ENCODE measurements around the gene CAP1.
"Not testable (repeated sequence)": the region's sequence is repeated elsewhere in the genome, so short reads cannot be mapped to it uniquely, and the experiment has no call there.

CAP1 gene, protein sequence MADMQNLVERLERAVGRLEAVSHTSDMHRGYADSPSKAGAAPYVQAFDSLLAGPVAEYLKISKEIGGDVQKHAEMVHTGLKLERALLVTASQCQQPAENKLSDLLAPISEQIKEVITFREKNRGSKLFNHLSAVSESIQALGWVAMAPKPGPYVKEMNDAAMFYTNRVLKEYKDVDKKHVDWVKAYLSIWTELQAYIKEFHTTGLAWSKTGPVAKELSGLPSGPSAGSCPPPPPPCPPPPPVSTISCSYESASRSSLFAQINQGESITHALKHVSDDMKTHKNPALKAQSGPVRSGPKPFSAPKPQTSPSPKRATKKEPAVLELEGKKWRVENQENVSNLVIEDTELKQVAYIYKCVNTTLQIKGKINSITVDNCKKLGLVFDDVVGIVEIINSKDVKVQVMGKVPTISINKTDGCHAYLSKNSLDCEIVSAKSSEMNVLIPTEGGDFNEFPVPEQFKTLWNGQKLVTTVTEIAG

DNA sequence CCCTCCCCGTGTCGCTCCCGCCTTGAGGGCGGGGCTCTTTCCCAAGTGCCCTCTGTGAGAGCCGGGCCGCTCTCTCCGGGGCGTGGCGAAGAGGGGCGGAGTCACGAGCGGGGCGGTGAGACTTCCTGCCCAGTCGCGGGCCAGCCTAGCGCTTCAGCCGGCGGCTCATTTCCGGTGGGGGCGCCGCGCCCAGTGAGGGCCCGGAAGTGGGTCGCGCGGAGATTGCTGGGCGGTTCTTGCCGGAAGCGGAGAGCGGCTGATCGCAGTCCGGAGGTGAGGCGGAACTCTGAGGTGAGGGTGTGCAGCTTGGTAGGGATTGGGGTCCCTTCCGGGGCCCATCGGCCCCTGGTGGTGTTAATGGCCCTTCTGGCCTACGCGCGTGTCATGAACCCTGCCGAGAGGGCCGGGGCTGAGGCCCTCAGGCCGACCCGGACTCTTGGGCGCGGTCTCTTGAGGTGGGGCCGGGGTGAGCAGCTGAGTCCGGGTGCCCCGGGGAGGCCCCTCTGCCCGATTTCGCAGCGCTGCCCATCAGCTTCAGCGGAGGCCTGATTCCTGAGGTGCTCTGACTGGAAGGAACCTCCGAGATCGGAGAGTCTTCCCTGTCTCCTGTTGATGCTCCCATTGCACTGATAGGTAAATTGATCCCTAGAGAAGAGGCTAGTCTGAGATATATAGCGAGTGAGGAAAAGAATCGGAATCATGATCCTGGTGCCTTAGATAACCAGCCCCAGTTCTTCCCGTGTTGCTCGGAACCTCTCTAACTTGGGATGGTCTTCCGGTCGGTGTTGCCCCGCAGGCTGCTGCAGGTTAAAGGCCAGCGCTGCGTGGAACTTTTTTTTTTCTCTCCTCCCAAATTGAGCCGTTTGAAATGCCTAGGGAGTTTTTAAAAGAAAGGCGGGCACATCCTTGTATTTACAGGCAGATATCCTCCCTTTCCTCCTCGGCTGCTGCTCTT, at the start of gene CAP1:
Gene CAP1, plus strand, starts transcription at position 219 of the 955 bp plus-strand sequence. CDS start 18,618 bp downstream, outside the sequence.
- DNase-seq (ENCODE audit: low read depth, low spot score) = peak; percentile 98

DNA sequence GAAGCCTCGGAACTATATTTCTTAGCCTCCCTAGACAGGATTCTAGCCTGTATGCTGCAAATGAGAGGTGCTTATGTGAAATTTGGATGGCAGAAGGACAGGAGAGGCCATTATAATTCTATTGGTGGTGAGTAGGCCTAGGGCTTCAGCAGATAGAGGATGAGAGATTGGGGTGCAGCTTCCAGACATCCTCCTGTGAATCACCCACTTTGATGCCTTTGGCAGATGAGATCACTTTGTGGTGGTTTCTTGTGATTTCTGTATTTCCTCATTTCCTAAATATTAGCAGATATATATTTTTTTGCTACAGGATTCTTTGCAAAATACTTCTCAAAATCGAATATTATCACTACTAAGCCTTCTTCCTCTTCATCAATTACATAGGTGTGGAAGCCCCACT, 48.3 kb upstream of the CAP1 start:
- DNase-seq (ENCODE audit: low read depth, low spot score) = no peak

DNA sequence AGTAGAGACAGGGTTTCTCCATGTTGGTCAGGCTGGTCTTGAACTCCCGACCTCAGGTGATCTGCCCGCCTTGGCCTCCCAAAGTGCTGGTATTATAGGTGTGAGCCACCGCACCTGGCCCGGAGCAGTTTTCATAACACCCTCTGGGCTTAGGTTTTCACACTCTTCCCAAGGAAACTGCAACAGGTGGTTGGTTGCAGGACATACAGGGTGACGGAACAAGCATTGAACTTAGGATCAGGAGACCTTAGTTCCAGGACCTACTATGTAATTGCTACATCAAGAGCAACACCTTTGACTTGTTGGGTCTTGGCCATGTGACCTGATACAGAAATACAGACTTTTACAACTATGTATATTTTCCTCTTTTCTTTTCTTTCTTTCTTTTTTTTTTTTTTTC, 47.6 kb upstream of the CAP1 start:
- no peak for DNase-seq (ENCODE audit: low read depth, low spot score)

DNA sequence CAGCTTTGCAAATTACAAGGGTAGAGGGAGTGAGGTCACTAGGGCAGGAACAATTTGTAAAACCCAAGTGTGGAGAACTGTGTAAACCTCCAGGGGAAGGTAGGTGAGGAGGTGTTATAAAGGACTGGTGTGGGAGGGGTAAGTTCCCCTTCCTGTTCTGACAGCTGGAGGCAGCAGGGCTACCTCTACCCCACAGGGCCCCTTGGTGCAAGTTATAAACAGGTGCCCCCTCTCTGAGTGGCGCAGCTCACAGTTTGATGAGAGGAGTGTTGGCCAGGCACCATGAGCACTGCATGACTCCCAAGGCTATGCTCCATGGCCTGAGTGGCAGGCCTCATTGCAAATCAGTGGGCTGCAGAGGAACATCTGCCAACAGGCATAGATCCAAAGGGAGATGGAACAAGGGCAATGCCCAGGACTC, 44.5 kb upstream of the CAP1 start:
- no peak for DNase-seq (ENCODE audit: low read depth, low spot score)

DNA sequence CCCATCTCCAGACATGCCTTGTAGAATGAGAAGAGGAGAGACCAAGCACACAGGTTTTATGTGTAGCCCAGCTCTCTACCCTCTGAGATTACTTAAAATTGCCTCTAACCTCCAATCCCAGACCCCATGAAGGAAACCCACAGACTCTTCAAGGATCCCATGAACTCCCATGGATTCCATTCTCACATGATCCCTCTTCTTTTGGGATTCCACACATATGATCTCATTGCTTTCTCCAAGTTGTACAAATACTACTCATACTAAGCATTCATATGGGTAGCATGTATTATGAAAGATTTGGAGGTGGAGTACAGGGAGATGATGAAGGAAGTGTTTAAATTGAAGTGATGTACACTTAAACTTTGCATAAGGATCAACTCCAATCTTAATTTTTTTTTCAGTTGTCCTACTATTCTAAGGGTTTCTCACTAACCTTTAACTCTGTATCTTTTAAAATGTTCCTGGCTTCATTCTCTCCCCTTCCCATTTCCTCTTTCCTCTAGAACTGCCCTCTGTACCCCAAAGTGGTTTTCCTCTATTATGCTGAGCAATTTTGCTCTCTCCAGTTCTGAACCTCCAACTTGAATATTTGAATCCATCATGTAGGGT, 44.0 kb upstream of the CAP1 start:
- no peak for DNase-seq (ENCODE audit: low read depth, low spot score)

DNA sequence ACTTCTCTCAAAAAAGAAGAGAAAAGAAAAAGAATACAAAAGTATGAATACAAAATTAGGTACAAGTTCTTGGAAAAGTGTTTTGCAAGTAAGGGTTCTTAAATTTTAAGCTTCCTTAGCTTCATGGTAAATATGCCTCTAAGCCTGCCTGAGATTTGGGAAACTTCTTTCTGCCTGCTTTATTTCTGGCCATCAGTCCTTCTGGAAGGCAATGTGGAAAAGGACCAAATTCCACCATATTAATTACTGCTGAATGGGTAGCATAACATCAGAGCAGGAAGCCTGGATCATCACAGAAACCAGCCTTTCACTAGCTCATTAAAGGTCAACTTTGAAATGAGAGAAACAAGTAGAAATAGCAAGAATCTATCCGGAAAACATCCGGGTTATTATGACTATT, 39.1 kb upstream of the CAP1 start:
- DNase-seq (ENCODE audit: low read depth, low spot score) = no peak

DNA sequence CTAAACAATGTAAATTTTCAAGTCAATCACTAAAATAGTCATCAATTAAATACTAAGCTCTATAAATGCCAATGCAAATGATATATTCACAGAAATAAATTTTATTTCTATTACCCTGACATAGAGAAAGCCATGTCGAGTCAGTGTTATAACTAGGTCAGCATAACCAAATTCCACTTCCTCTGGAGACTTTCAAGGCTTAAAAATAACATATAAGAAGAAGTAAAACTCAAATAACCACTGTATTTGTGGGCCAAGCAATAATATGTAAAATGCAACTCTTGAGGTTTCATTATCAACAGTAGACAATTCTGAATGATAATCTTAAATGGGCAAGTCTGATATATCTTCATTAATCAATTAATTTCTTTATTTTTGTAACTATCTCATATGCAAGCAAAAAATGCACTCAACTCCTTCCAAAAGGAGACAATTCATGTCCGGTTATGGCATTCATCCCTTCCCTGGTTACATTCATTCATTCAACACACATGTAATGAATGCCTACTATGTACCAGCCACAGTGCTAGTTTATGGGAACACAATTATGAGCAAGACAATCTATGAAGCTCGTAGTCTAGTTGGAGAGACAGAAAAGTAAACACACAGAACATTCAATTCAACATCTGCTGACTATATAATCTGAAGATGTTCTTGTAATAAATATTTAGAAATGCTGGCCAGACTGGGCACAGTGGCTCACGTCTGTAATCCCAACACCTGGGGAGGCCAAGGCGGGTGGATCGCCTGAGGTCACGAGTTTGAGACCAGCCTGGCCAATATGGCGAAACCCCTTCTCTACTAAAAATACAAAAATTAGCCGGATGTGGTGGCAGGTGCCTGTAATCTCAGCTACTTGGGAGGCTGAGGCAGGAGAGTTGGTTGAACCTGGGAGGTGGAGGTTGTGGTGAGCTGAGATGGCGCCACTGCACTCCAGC, 37.1 kb upstream of the CAP1 start:
- DNase-seq (ENCODE audit: low read depth, low spot score) = no peak

DNA sequence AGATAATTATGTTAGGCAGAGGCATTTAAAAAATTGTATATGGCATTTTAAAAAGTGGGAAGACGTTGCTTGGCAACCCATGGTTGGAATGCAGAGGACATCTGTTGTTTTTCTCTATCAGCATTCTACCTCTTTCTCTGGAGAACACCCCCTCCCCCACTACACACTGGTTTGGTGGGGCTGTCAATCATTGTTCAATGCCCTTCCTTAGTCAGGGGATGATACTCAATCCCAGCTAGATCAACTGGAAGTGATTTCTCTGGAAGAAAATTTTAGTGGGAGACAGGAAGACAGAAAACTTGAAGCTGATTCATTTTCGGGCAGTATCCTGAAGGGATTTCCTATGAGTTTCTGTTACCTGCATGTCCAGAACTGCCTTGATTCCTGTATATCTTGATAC, 35.7 kb upstream of the CAP1 start:
- DNase-seq (ENCODE audit: low read depth, low spot score) = no peak

DNA sequence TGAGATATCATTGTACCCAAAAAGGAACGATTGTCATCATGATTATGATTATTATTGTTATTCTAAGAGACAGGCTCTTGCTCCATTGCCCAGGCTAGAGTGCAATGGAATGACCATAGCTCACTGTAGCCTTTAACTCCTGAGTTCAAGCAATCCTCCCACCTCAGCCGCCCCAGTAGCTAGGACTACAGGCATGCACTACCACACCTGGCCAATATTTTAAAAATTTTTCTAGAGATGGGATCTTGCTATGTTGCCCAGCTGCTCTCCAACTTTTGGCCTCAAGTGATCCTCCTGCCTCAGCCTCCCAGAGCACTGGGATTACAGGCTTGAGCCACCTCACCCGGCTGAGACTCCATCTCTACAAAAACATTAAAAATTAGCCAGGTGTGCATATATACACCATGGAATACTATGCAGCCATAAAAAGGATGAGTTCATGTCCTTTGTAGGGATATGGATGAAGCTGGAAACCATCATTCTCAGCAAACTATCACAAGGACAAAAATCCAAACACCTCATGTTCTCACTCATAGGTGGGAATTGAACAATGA, 33.0 kb upstream of the CAP1 start:
- DNase-seq (ENCODE audit: low read depth, low spot score) = not testable (repeated sequence)

DNA sequence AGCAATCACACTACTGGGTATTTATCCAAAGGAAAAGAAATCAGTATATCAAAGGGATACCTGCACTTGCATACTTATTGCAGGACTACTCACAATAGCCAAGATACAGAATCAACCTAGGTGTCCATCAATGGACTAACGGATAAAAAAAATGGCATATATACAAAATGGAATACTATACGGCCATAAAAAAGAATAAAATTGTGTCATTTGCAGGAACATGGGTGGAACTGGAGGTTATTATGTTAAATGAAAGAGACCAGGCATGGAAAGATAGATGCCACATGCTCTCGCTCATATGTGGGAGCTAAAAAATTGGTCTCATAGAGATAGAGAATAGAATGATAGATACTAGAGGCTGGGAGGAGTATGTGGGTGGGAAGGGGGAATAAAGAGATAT, 29.3 kb upstream of the CAP1 start:
- DNase-seq (ENCODE audit: low read depth, low spot score) = no peak

DNA sequence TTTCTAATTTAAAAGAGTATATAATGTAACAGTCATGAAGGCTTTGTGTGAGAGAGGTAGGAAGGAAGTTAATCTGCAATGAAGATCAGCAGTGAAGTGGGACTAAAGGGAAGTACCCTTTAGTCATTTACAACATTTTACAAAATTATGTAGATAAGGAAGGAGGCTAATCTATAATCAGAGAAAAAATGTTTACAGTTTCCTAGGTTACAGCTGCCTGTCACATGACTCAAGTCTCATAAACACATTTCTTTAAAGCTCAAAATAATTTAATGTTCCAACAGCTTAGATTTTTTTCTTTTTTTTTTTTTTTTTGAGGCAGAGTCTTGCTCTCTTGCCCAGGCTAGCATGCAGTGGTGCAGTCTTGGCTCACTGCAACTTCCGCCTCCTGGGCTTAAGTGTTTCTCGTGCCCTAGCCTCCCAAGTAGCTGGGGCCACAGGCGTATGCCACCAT, 26.2 kb upstream of the CAP1 start:
- DNase-seq (ENCODE audit: low read depth, low spot score) = no peak

DNA sequence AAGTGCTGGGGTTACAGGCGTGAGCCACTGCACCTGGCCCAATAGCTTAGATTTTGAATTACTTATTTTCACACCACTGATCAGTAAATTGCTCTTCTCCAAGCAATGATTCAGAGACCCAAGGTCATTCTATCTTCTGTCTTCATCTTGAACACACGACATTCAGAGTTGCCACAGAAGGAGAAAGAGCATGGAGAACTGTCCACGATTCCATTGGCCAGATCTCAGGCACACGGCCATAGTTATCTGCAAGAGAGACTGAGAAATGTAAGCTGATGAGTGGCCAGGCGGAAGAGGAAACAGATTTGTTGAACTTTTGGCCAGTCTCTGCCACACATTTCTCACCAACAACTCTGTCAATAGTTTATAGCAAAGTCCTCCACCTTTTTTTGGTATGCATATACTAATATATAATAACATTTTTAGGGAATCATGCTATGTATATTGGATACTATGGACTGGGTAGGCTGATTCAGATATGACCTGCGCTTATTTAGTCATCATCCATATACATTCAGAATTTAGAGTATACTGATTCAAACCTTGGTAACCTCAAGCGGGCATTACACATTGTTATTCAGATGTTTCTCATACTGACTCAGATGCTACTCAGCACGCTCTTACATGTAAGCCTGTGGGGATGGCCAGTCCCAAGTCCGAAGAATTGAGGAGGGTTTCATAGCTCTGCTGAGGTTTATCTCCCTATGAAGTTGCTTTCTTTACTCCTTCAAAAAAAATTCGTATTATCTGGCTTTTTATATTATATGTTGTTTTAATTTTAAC, 25.5 kb upstream of the CAP1 start:
- peak; percentile 15 for DNase-seq (ENCODE audit: low read depth, low spot score)

DNA sequence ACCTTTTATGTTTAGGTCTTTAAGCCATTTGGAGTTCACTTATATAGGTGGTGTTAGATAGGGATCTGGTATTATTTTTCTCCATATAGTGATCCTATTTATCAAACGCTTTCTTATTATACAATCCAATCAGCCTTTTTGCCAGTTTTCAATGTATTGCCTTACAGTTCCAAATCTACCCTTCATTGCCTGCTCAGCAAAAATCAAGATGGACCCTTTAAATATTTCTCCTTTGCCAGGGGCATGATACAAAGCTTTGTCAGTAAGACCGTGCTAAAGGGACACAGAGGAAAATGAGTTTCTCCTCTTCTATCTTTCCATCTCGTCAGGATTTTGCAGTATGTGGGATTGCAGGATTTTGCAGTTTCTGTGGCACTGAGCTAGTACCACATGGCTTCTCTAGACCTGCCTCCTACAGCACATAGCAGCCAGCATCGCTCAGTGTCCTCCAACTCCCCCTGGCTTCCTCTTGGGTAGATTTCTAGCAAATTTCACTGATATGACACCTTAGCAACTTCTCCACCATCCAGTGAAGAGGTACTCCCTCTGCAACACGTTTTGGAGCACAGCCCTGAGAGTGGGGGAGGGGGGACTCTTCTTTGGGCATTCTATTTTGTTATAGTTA, 22.5 kb upstream of the CAP1 start:
- DNase-seq (ENCODE audit: low read depth, low spot score) = no peak

DNA sequence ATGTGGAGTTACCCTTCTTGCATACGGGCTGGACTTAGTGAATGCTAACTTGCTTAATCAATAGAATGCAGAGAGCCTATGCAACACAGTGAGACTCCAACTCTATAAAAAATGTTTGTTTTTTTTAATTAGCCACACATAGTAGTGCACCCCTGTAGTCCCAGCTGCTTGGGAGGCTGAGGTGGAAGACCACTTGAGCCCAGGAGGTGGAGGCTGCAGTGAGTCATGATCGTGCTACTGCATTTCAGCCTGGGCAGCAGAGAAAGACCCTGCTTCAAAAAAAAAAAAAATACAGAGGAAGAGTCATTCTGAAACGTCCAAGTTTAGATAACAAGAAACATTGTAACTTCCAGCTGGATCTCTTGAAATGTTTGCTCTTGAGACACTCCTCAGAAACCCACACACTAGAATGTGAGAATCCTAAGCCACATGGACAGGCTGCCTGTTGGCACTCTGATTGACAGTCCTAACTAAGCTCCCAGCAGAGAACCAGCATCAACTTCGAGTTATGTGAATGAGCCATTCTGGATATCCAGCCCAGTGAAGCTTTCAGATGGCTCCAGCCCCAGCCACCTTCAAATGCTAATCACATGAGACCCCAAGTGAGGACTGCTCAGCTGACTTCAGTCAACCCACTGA, 20.0 kb upstream of the CAP1 start:
- no peak for DNase-seq (ENCODE audit: low read depth, low spot score)

DNA sequence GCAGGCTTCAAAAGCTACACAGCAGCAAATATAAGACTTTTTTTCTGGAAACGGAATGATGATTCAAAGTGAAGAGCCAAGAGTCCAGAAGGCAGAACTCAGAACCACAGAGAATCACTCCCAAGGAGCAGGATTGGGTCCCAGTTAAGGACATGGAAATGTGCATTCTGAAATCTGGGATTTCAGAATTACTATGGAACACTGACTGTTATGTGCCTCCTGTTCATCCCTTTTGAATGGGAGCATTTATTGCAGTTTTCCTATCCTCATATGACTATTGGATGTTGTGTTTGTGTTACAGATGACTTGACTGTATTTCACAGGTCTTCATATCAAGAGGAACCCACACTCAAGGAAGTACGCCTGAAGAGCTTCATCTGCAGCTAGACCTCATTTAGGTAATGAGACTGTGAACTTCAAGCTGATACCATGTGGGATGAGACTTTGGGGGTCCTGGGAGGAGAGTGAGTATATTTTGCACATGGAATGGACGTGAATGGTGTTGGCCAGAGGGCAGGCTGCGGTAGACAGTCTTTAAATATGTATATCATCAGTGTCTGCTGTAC, 17.1 kb upstream of the CAP1 start:
- DNase-seq (ENCODE audit: low read depth, low spot score) = no peak

DNA sequence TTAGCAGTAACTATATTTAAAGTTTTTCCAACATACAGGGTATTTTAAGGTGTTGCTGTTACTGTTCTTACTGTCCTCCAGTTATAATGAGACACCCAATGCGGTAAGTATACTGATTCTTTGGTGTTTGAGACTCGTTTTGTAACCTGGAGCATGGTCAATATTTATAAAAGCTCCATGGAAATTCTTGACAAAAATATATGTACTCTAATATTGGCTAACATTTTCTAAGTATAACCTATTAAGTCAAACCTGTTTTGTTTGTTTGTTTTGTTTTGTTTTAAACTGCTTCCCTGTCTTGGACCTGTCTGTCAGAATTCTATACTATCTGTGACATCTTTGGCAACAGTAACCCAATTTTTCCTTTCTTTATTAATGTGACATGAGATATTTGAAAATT, 15.9 kb upstream of the CAP1 start:
- DNase-seq (ENCODE audit: low read depth, low spot score) = no peak

DNA sequence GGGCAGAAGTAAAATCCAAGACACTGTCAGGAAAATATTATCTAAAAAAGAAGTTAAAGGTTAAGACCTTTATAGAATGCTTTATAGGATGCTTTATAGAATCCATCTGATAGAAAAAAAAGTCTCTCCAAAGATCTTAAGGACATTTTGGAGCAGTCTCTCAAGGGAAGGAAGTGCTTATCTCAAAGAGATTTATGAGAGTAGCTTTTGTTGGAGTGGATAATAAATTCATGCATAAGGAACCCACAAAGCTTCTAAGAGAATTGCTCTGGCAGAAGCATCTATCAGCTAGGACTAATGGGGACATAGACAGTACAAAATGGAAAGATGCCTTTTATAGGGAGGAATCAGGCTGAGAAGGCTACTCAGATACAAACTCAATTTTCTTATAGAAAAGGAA, 12.9 kb upstream of the CAP1 start:
- no peak for DNase-seq (ENCODE audit: low read depth, low spot score)

DNA sequence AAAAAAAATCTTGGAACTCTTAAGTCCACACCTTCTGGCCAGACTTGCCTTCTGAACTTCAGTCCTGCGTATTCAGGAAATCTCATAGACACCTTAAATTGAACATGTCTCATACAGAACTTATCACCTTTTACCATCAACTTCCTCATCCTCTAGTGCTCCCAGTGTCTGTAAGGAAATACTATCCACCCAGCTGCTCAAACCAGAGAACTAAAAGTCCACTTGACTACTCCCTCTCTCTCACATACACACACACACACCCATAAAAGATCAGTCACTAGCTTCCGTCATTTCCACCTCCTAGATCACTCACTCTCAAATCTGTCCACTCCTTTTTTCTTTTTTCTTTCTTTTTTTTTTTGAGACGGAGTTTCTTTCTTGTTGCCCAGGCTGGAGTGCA, 10.9 kb upstream of the CAP1 start:
- no peak for DNase-seq (ENCODE audit: low read depth, low spot score)
